ENCODE data around the gene CNTNAP5.

The CNTNAP5 gene

DNA sequence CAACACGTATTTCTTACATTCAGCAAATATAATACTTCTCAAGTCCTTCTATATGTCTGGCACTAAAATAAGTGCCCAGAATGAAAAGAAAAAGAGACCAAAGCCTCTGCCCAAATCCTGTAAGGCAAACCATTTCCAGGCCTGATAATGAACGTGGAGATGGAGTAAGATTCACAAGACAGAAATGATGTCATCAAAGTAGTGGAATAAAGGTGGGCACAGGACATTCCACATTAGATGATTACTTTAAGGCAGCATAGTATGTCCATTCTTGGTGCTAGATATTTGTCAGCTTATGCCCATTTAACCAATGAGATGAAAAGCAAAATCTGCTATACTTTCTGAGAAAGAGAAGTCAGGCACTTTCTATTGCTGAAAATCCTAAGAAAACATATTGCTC, 38.5 kb downstream of the CNTNAP5 start:
- no peak for DNase-seq (ENCODE audit: low read depth)

DNA sequence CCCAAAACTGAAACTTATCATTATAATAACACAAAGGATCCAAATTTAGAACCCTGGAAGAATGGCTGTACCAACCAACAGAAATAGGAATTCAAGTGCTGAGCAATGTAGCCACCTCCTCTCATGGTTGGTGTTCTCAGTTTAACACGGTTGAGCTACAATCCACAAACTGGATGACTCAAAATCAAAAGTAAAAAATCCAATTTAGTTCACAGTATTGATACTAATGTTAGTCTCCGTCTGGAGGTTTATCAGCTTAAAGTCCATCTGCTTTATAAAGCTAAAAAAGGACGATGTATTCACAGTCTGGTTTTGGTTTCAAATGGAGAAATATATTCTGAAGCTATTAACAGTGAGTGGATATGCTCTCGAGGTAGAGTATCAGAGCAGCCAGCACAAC, 40.5 kb downstream of the CNTNAP5 start:
- no peak for DNase-seq (ENCODE audit: low read depth)

DNA sequence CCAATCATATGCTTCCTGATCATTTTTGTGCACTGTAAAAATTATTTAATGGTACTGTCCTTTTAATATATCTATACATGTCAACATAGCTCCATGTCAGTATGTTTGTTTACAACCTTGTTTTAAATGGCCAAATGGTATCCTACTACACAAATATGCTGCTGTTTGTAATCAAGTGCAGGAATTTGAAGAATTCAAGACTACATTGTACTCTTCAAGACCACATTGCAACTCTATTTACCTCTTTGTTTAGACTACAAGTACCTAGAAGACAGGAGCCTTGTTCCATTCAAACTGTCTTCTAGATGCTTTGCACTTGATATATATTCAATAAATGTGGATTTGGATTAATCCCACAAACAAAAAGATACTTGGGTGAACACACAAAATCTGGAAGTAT, 41.7 kb downstream of the CNTNAP5 start:
- DNase-seq (ENCODE audit: low read depth) = no peak

DNA sequence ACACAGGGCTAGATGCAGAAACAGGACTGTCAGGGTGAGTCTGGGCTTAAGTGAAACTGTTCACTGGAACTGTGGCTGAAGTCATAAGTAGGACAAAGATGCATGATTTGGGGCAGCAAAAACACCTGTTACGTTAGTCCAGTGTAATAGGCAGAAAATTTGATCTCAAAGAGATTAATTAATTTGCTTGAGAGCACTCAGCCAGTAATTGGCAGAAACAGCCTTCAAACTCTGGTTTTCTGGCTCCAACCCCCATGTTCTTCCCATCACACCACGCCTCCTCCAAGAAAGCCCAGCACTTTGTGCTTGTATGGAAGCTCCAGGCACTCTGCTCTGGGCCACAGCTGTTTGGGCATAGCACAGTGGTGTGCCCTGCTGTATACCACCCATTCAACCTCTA, 54.0 kb downstream of the CNTNAP5 start:
- no peak for DNase-seq (ENCODE audit: low read depth)

DNA sequence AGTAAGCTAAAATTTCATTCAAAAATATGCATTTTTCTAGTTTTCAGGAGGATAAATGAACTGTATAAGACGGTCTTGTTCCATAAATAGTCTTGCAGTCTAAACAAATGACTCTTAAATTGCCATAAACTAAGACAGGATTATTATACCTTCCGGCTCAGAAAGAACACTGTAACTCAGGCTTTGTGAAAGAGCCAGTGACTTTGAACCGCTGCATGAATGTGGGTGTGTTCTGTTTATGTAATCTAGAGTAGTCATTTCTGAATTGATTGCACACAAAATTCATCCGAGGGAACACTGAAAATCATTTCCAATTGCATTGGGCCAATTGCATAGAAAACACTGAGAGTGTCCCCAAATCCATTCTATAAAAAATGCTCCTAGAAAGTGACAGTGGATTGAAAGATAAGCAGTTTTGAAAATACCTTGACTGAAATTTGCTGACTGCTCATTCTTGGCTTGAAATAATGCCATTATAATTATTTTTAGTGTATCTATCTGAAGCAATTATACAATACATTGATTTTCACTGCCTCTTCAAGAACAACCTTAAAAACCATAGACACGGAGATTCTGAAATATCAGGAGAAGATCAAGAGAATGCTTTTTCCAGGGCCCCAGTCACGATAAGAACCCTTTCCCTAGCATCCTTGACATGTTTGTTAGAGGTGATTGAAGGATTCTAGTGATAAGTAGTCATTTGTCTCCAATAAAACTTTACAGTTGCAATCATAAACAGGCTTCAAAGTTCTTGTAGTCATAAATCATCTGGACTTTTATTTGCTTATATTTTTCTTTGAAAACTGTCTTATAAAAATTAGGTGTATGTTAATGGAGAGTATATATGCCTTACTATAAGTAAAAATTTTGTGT, 55.4 kb downstream of the CNTNAP5 start:
- DNase-seq (ENCODE audit: low read depth) = no peak

DNA sequence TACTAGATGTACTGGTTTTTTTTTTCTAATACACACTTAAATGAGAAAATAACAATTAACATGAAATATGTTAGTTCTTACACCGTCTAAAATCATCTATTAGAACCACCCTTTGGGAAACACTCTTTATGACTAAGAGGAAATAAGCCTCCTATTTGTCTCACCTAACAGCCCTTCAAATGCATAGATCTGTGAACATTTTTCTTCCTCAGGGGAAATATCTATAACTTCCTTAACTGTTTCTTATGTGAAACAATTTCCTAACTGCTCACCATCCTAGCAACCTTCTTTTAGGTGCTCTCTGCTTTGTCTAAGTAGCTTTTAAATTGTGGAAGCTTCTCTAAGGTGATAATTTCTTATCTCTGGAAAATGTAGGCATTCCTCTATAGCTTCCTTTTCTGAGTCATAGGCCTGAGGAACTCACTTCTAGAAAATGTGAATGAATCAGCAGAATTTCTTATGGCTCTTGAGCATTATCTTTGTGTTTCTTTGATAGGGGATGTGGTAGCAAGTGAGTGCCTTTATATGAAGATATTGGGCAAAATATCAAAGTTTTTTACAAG, 56.1 kb downstream of the CNTNAP5 start:
- no peak for DNase-seq (ENCODE audit: low read depth)

DNA sequence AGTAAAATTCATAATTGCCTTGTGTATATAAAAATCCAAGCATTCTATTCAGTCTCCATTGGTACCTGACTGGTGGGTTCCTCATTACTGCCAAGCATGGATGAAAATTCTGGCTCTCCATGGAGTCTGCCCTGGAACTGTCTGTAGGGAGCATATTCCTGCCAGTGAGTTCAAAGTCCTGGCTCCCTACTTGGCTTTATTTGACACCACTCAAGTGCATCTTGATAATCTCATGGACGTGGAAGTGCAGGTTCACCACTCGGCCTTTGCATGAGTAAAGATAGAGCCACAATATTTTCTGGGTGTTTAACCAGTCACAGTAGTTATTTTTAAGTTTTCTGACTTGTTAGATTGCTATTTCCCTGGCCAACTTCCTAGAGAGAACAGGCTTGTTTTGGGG, 63.5 kb downstream of the CNTNAP5 start:
- DNase-seq (ENCODE audit: low read depth) = no peak

DNA sequence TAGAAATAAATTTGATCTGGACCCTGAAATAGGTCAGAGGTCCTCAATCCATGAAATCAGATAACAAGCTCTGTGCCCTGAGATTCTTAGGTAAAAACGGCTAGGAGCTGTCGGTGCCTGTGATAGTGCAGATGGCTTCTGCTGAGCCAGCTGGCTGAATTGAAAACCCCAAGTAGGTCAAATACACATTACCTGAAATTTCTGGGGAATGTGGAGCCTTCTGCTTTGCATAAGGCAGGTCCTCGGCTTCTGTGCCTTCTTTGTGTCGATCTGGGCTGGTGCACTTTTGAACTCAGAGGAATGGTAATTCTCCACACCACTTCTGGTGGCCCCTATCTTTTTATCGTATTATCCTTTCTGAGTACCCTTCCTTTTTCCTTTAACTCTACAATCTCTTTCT, 66.6 kb downstream of the CNTNAP5 start:
- no peak for DNase-seq (ENCODE audit: low read depth)

DNA sequence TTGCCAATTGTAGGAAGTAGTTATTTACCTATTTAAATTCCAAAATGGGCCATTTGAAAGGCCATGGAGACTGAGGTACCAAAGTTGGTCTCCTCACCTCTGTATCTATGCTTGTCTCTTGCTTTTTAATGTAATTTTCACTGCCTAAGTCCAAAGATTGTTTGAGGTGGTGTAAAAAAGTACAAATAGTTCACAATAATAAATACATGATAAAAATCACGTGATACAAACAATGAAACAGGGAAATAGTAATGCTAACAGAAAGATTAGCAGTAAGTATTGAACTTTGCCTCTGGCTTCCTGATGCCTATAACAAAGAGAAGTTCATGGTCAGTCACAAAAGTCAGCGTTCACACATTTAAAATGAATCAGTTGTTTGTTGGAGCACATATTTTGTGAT, 67.6 kb downstream of the CNTNAP5 start:
- no peak for DNase-seq (ENCODE audit: low read depth)

DNA sequence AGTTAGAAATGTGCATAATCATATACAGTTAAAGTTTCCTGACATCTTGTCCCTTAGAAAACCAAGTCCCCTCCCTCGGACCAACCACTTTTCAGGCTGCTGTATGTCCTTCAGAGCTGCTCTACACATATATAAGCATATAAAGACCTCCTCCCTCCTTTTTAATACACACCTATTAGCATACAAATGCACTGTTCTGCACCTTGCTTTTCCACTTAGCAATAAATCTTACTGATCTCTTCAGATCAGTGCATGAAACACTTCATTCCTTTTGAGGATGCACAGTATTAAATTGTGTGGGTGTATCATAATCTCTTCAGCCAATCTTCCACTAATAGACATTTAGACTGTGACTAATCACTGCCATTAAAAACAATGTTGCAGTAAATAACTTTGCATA, 79.8 kb downstream of the CNTNAP5 start:
- DNase-seq (ENCODE audit: low read depth) = no peak

DNA sequence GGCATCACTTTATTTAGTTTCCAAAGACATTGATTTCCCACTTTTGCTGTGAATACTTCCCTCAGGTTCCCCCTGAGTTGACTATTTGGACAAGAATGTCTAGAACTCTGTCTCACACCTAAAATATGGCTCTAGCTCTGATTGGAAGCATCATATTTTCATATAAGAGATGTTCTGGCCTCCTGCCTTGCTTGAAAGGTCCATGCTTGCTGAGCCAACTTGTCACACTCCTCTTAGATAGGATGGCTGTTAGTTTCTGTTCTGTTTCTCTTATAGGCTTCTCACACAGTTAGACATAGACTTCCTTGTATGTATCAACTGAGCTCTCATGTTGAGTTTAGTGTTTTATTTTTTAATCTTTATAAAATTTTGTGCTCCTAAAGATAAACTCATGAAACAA, 87.1 kb downstream of the CNTNAP5 start:
- no peak for DNase-seq (ENCODE audit: low read depth)

DNA sequence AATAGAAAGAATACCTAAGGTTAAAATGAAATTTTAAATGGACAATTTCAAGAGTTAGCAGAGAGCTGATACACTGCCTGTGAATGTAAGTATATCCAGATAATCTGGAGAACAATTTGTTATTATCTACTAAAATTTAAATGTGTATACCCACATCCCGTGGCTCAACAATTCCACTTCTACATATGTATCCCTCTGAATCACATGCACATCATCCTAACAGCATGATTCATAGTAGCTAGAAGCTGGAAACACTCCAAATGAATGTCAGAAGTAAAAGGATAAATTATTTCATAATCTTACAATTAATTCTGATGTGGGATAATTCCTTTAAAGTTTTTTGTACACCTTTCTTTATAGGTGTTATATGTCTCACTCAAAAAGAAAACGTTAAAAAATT, 87.9 kb downstream of the CNTNAP5 start:
- DNase-seq (ENCODE audit: low read depth) = no peak

DNA sequence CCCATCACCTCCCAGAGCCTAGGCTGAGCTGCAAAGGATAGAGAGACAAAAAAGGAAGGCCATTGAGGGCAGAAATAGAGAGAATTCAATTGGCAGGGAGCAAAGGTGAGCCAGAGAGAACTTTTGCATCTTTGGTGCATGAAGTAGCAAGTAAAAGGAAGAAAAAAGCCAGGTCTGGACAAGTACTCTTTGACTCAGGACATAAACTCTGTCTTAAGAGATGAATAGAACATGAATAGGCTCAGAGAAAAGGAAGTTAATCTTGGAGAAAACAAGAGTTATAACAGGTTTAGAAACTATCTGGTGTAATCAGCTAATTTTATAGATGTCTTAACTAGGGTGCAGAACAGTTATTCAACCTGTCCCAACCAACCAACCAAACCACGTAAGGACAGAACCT, 95.2 kb downstream of the CNTNAP5 start:
- no peak for DNase-seq (ENCODE audit: low read depth)

DNA sequence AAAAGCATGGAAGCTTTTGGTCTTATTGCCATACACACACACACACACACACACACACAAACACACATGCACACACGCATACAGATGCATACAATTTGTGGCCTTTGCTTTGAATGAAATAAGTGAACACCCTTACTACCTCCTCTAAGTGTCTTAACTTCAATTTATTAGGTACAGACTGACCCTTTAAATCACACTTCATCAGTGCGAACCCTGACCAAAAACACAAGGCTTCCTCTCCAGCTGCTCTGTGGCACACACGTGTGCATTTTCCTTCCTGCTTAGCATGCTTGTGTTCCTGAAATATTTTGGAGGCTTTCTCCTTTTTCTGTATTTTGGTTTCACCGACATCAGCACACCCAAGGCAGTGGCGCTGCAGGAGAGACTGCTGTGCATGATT, 96.0 kb downstream of the CNTNAP5 start:
- DNase-seq (ENCODE audit: low read depth) = no peak

DNA sequence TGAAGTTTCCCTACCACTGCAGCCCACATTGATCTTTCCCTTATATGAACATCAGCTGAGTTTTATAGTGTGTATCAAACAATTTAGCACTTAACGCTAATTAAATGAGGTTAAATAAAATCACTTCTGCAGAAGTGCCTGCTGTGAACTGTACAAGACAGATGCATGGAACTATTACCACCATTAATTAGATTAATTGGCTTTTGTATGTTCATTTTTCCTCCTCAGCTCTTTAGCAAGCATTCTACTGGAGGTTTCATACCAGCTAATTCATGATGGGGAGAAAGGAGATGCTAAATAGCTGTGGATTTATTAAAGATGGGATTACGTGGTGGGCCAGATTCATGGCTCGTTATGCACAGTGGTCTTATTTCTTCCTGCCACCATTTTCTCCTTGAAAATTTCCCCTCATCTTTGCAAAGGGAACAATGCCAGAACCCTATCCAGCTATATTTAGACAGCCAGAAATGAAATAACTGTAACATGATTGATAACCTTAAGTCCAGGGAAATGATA, 96.7 kb downstream of the CNTNAP5 start:
- DNase-seq (ENCODE audit: low read depth) = no peak

DNA sequence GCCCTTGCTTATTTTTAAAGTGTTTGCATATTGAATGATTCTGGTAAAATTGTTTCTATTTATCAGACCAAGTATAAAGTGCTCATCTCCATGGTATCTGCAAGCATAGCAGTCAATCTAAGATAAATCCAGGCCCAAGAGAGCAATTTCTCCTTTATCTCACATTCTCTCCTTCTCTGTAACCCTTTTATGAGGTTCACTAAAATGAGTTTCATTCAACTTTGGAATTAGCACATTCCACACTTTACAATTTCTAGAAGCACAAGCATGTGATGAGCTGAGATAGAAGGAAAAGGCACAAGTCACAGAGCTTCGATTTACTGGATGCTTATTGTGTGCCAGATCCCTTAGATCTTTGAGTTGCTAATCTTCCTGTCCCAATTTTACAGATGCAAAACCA, 97.3 kb downstream of the CNTNAP5 start:
- no peak for DNase-seq (ENCODE audit: low read depth)

DNA sequence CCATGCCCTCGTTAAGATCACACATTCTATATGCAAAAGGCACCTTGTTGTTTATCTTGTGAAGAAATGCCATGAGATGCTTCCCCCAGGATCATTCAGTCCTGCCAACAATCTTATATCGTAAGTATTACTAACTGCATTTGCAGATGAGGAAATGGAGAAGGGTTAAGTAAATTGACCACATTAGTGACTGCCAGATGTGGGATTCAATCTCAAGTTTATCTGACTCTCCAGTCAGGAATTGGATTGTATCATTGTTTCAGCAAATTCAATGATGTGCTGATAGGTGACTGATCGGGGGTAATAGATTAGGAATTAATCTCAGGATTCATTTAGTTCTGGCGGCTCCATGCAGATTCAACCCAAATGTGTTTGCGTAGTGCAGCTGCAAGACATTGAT, 106.2 kb downstream of the CNTNAP5 start:
- DNase-seq (ENCODE audit: low read depth) = no peak

DNA sequence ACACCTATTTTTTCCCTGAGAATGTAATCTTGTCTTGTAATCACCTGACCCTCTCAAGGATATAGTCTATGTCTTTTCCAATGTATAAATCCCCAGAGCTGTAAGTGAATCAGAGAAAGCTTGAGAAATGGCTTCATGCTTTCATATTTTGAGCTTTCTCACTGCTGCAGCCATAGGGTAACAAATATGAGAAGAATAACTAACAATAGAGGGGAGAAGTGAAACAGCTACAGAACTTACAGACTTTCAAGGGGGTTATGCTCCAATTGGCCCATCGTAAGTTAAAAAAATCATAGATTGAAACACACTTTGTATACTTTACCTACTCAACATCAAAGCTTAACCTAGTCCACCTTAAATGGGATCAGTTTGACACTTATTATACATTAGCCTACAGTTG, 111.0 kb downstream of the CNTNAP5 start:
- DNase-seq (ENCODE audit: low read depth) = no peak

DNA sequence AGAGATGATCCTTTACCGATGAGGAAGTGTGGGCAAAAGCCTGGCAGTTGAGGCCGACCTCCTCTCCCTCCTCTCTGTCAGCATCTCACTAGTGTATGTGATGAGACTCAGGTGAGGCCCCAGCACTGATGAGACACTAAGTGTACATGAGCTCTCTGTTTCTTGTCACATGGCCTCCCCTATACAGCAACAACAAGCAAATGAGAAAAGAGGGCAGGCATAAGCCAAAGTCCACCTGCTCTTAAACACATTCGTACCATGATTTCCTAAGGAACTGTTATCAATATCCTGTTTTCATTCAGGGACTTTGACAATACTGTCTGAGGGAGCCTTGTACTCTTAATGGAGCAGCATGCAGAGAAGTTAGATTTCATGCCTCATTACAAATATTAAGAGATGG, 113.0 kb downstream of the CNTNAP5 start:
- DNase-seq (ENCODE audit: low read depth) = no peak

DNA sequence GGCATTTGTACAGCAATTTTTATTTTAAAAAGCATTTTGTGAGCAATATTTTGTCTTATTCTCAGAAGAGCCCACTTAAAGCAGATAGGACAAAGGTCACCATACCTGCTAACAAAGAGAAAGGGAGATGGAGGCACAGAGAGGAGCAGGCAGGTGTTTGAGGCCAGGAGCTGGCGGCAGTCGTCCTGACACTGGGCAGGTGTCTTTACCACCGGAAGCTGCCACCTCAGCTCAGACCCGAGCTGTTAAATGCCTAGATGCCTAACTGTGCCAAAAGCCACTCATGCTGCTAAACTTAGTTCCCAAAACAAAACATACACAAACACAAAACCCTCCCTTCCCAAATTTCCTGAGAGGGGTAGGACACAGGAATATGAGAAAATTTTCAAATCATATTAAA, 120.9 kb downstream of the CNTNAP5 start:
- no peak for DNase-seq (ENCODE audit: low read depth)

DNA sequence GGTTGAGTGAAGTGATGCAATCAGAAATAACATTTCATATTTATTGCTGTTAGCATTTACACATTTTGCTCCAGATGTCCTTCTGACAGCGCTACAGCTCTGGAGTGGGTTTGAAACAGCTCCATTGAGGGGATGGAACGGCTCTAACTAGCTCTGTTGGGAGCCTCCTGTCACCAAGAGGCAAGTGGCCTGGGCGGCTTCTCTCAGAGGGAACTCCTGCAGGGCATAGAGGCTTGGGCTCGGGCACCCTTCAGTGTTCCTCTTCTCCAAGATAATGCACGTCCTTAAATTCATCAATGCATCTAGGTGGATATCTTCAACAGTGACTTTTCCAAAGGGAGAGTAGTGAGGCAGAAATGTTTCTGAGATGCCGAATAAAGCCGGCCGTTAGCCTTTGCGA, 122.5 kb downstream of the CNTNAP5 start:
- DNase-seq (ENCODE audit: low read depth) = no peak

DNA sequence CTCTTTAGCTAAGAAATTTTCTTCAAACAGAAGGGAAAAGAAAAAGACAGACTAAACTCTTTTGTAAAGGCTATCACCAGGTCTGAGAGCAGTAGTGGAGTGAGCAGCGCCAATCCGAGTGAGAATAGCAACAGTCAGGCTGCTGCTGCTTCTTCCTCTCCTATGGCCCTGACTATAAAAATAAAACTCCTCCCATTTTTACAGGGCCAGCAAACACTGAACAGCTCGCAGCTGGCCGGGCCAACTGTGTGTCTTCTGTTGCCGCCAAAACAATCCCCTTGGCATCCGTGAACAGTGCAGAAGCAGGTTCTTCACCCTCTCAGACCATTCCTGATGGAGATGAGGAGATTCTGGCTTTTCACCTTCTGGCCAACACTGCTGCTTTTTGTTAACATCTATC, 124.5 kb downstream of the CNTNAP5 start:
- DNase-seq (ENCODE audit: low read depth) = no peak

DNA sequence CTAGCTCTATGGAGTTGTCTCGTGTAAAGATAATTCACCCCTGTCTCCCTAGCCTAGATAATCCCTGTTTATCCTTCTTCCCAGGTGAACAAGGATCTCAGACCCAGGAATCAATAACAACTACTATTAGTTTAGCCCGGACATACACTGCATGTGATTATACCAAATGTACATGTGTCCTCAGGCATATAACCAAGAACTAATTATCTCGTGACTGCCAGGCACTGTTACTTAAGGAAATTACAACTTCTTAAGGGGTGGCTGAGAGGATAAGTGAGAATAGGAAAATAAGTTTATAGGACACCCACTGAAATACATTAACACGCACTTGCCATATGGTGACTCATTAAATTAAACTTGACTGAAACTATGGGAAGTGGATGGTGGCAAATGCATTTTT, 126.6 kb downstream of the CNTNAP5 start:
- DNase-seq (ENCODE audit: low read depth) = no peak

DNA sequence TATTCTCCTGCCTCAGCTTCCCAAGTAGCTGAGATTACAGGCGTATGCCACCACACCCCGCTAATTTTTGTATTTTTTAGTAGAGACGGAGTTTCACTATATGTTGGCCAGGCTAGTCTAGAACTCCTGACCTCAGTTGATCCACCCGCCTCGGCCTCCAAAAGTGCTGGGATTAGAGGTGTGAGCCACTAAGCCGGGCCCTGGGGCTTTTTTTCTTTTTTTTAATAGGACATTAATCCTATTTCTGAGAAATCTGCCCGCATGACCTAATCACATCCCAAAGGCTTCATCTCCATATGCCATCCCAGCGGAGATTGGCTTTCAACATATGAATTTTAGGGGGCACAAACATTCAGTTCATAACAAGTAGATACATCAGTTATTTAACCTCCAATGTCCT, 128.6 kb downstream of the CNTNAP5 start:
- no peak for DNase-seq (ENCODE audit: low read depth)

Measured in stimulated activated CD8-positive, alpha-beta memory T cell treated with anti-CD3 and anti-CD28 coated beads, Interleukin-15, amount 100 ng/mL, for 1 hour (primary cell).